ENCODE results near the gene NCOA1. TPM values are rescaled to one million over a fixed set of nuclear protein-coding genes. Genes with fewer than 3 reads are reported as not detected.

Gene NCOA1
- polyA plus RNA-seq, 3 donors, result 7.3 to 30.2 (median 10.2) TPM

DNA sequence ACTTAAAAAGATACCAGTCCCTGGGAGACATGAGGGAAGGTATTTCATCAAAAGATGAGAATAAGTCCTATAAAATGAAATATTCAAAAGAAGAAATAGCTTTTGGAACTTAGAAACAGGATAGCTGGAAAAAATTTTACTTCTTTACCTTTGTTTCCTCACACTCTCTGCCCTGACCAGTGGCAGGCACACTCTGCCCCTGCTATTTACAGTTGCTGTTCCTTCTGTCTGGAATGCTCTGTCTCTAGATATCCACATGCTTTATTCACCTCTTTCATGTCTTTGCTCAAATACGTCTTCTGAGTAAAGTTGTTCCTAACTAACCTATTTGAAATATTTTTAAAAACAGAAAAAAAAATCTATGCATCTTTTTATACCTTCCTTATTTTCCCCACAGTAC, 176.5 kb downstream of the NCOA1 start:
- DNase-seq, result no peak
- H3K4me3 ChIP-seq (replicated peaks in 1 of 3; ENCODE audit: low read depth in 2 of 3, low read length in 3 of 3), result no peak overlapping the region
- H3K27me3 ChIP-seq (ENCODE audit: control insufficient read depth in 2 of 2, insufficient read depth in 2 of 2, low read length in 2 of 2), result no peaks in the 10 kb centered on the region
- no peaks in the 10 kb centered on the region for H3K9me3 ChIP-seq (replicated peaks in 1 of 2; ENCODE audit: control insufficient read depth in 1 of 2, insufficient read depth in 1 of 2, low read length in 2 of 2)
- peaks cover 19 to 41% of the 10 kb centered on the region in 2 donors for H3K36me3 Mint-ChIP-seq
- peaks cover 1% of the 10 kb centered on the region for H3K4me1 Mint-ChIP-seq
- no peaks in the 10 kb centered on the region for H3K4me1 ChIP-seq (ENCODE audit: control insufficient read depth in 1 of 2, insufficient read depth in 2 of 2, low read length in 2 of 2)
- no peak overlapping the region for H3K27ac Mint-ChIP-seq
- H3K79me2 ChIP-seq (ENCODE audit: insufficient read depth, low read length), result no peaks in the 10 kb centered on the region
- H2AFZ ChIP-seq (ENCODE audit: insufficient read depth, low read depth, low read length, poor library complexity, severe bottlenecking), result no peak overlapping the region
- no CpG with 5 or more reads among the region's 1 CpG for WGBS (ENCODE audit: insufficient coverage)
- H3K27me3 Mint-ChIP-seq (ENCODE audit: low read depth in 3 of 3), result no peaks in the 10 kb centered on the region
- H4K20me1 ChIP-seq (ENCODE audit: insufficient read depth, low read length), result peaks cover 29% of the 10 kb centered on the region
- peaks cover 0 to 3% (median 0%) of the 10 kb centered on the region in 7 donors for H3K9me3 Mint-ChIP-seq
- intact Hi-C loops (cut with micrococcal nuclease), result no loop called here
- peaks cover 10 to 48% of the 10 kb centered on the region in 2 donors for H3K36me3 ChIP-seq (replicated peaks in 1 of 2; ENCODE audit: control insufficient read depth in 1 of 2, insufficient read depth in 2 of 2, low read length in 2 of 2)
- no peak overlapping the region for H3K4me2 ChIP-seq (replicated peaks; ENCODE audit: extremely low read depth, low read length, poor library complexity, severe bottlenecking)
- TF ChIP-seq, protein P1, sequence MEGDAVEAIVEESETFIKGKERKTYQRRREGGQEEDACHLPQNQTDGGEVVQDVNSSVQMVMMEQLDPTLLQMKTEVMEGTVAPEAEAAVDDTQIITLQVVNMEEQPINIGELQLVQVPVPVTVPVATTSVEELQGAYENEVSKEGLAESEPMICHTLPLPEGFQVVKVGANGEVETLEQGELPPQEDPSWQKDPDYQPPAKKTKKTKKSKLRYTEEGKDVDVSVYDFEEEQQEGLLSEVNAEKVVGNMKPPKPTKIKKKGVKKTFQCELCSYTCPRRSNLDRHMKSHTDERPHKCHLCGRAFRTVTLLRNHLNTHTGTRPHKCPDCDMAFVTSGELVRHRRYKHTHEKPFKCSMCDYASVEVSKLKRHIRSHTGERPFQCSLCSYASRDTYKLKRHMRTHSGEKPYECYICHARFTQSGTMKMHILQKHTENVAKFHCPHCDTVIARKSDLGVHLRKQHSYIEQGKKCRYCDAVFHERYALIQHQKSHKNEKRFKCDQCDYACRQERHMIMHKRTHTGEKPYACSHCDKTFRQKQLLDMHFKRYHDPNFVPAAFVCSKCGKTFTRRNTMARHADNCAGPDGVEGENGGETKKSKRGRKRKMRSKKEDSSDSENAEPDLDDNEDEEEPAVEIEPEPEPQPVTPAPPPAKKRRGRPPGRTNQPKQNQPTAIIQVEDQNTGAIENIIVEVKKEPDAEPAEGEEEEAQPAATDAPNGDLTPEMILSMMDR (IDR thresholded peaks at IDR 0.05), result no peak
- H3K27ac ChIP-seq (ENCODE audit: low read depth in 1 of 2, low read length in 2 of 2), result no peak overlapping the region
- no peak overlapping the region for H3K9ac ChIP-seq (ENCODE audit: insufficient read depth, low read length, poor library complexity, severe bottlenecking)
- no peak overlapping the region for H3K4me3 Mint-ChIP-seq

DNA sequence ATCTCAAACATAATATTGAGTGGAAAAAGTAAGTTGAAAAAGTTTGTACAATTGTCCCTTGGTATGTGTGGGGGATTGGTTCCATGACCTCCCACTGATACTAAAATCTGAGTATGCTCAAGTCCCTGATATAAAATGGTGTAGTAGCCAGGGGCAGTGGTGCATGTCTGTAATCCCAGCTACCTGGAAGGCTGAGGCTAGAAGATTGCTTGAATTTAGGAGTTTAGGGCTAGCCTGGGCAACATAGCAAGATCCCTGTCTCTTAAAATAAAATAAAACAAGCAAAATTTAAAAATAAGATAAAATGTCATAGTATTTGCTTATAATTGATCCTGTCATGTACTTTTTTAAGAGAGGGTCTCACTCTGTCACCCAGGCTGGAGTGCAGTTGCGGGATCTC, 180.2 kb downstream of the NCOA1 start:
- Mint-ChIP-seq H3K36me3 (peaks cover 29 to 56% of the 10 kb centered on the region in 2 donors), H3K27ac (no peak overlapping the region), H3K4me3 (no peak overlapping the region), H3K27me3 (ENCODE audit: low read depth in 3 of 3) (peaks cover 0 to 1% (median 0%) of the 10 kb centered on the region in 3 donors), H3K4me1 (no peaks in the 10 kb centered on the region), H3K9me3 (no peaks in the 10 kb centered on the region)
- Histone ChIP-seq H3K4me1 (ENCODE audit: control insufficient read depth in 1 of 2, insufficient read depth in 2 of 2, low read length in 2 of 2) (no peaks in the 10 kb centered on the region), H2AFZ (ENCODE audit: insufficient read depth, low read depth, low read length, poor library complexity, severe bottlenecking) (no peak overlapping the region), H3K36me3 (replicated peaks in 1 of 2; ENCODE audit: control insufficient read depth in 1 of 2, insufficient read depth in 2 of 2, low read length in 2 of 2) (peaks cover 21 to 67% of the 10 kb centered on the region in 2 donors), H3K27me3 (ENCODE audit: control insufficient read depth in 2 of 2, insufficient read depth in 2 of 2, low read length in 2 of 2) (no peaks in the 10 kb centered on the region), H4K20me1 (ENCODE audit: insufficient read depth, low read length) (peaks cover 4% of the 10 kb centered on the region), H3K9ac (ENCODE audit: insufficient read depth, low read length, poor library complexity, severe bottlenecking) (no peak overlapping the region), H3K79me2 (ENCODE audit: insufficient read depth, low read length) (no peaks in the 10 kb centered on the region), H3K27ac (ENCODE audit: low read depth in 1 of 2, low read length in 2 of 2) (no peak overlapping the region), H3K4me3 (replicated peaks in 1 of 3; ENCODE audit: low read depth in 2 of 3, low read length in 3 of 3) (no peak overlapping the region), H3K9me3 (replicated peaks in 1 of 2; ENCODE audit: control insufficient read depth in 1 of 2, insufficient read depth in 1 of 2, low read length in 2 of 2) (no peaks in the 10 kb centered on the region), H3K4me2 (replicated peaks; ENCODE audit: extremely low read depth, low read length, poor library complexity, severe bottlenecking) (no peak overlapping the region)
- TF ChIP-seq, protein P1 (IDR thresholded peaks at IDR 0.05), result no peak
- WGBS (ENCODE audit: insufficient coverage), result 100% methylated on average over 1 of the region's 1 CpG
- intact Hi-C loops (cut with micrococcal nuclease), result no loop called here
- DNase-seq, result no peak

Measured in CD14-positive monocyte (primary cell).